Measurements from ENCODE around the gene PPP1R13B.

The PPP1R13B gene

GRCh38 chr14:103880348-103881267, 33.2 kb upstream of the PPP1R13B start:
- DNase-seq = no peak

GRCh38 chr14:103879570-103880347, 32.4 kb upstream of the PPP1R13B start:
- no peak for DNase-seq

GRCh38 chr14:103879118-103879569, 31.8 kb upstream of the PPP1R13B start:
- no peak for DNase-seq

- DNase-seq = no peak
Measured at GRCh38 chr14:103878180-103878579, 30.8 kb upstream of the PPP1R13B start.

GRCh38 chr14:103875010-103875409, 27.6 kb upstream of the PPP1R13B start:
- no peak for DNase-seq

- DNase-seq = no peak
Measured at GRCh38 chr14:103872481-103873113, 25.2 kb upstream of the PPP1R13B start.

GRCh38 chr14:103871596-103872480, 24.5 kb upstream of the PPP1R13B start:
- DNase-seq = no peak

GRCh38 chr14:103870891-103871595, 23.7 kb upstream of the PPP1R13B start:
- no peak for DNase-seq

GRCh38 chr14:103870144-103870876, 22.9 kb upstream of the PPP1R13B start:
- DNase-seq = no peak

GRCh38 chr14:103869406-103870143, 22.2 kb upstream of the PPP1R13B start:
- DNase-seq = no peak

GRCh38 chr14:103868242-103868897, 21.0 kb upstream of the PPP1R13B start:
- DNase-seq = no peak

GRCh38 chr14:103867523-103867953, 20.2 kb upstream of the PPP1R13B start:
- no peak for DNase-seq

GRCh38 chr14:103867020-103867419, 19.6 kb upstream of the PPP1R13B start:
- DNase-seq = no peak

- no peak for DNase-seq
Measured at GRCh38 chr14:103863245-103863644, 15.9 kb upstream of the PPP1R13B start.

GRCh38 chr14:103862393-103862782, 15.0 kb upstream of the PPP1R13B start:
- DNase-seq = no peak

GRCh38 chr14:103861413-103862392, 14.3 kb upstream of the PPP1R13B start:
- no peak for DNase-seq

- DNase-seq = no peak
Measured at GRCh38 chr14:103859416-103860202, 12.2 kb upstream of the PPP1R13B start.

Measured in amniotic stem cell (primary cell).